Calu3 (cell line): ENCODE measurements around the gene FOXO1. TPM values are rescaled to one million over a fixed set of nuclear protein-coding genes. Genes with fewer than 3 reads are reported as not detected.

Experiments used
- BruUV-seq: library from RNA; stranded (reverse); fragments of 400-500 nt; replicated peaks from 2 replicates; lab custom pipeline; 2021; lab: Mats Ljungman, UMichigan
- CTCF ChIA-PET: fragments of 300-600 bp; sonication (Branson Sonifier 250); formaldehyde crosslinking; loops from one replicate; lab custom pipeline; 2022; ENCODE audit warnings: antibody characterized with exemption; lab: Charles Lee
- DNase-seq: peaks from one replicate; pipeline ENCODE4 v3.0.0; 2022
- H3K27ac Mint-ChIP-seq: one replicate; pipeline ENCODE4 v1.8.0; 2022; ENCODE audit warnings: mixed read lengths; ENCODE audit not compliant: unreplicated experiment
- H3K27me3 Mint-ChIP-seq: one replicate; pipeline ENCODE4 v1.8.0; 2022; ENCODE audit warnings: mixed read lengths; ENCODE audit not compliant: unreplicated experiment
- H3K36me3 Mint-ChIP-seq: one replicate; pipeline ENCODE4 v1.8.0; 2022; ENCODE audit warnings: mild to moderate bottlenecking, moderate library complexity, mixed read lengths; ENCODE audit not compliant: insufficient read depth, unreplicated experiment
- H3K4me1 Mint-ChIP-seq: one replicate; pipeline ENCODE4 v1.8.0; 2022; ENCODE audit warnings: mild to moderate bottlenecking, low read depth, mixed read lengths; ENCODE audit not compliant: unreplicated experiment
- H3K4me3 Mint-ChIP-seq: one replicate; pipeline ENCODE4 v1.8.0; 2022; ENCODE audit warnings: mild to moderate bottlenecking, low read depth, moderate library complexity, mixed read lengths; ENCODE audit not compliant: unreplicated experiment
- H3K9me3 Mint-ChIP-seq: one replicate; pipeline ENCODE4 v1.8.0; 2022; ENCODE audit warnings: low read depth, mixed read lengths; ENCODE audit not compliant: unreplicated experiment
- intact Hi-C: fragments of 100-400 bp; cut with micrococcal nuclease; formaldehyde crosslinking; loops from one replicate; pipeline ENCODE4 v1.10.0; 2022; ENCODE audit not compliant: unreplicated experiment
- total RNA-seq: library from RNA; stranded (reverse); gene quantifications from 2 replicates; pipeline ENCODE4 v1.2.3, GENCODE V29; 2022
- TF ChIP-seq, protein P1 (sequence below): fragments of 200-600 bp; IDR thresholded peaks from one replicate; pipeline ENCODE4 v1.8.0; 2022; ENCODE audit warnings: antibody characterized with exemption; ENCODE audit not compliant: unreplicated experiment

Gene FOXO1
- total RNA-seq, 1 experiment from 2014 or later: 11.3 TPM

- TF ChIP-seq, protein P1, sequence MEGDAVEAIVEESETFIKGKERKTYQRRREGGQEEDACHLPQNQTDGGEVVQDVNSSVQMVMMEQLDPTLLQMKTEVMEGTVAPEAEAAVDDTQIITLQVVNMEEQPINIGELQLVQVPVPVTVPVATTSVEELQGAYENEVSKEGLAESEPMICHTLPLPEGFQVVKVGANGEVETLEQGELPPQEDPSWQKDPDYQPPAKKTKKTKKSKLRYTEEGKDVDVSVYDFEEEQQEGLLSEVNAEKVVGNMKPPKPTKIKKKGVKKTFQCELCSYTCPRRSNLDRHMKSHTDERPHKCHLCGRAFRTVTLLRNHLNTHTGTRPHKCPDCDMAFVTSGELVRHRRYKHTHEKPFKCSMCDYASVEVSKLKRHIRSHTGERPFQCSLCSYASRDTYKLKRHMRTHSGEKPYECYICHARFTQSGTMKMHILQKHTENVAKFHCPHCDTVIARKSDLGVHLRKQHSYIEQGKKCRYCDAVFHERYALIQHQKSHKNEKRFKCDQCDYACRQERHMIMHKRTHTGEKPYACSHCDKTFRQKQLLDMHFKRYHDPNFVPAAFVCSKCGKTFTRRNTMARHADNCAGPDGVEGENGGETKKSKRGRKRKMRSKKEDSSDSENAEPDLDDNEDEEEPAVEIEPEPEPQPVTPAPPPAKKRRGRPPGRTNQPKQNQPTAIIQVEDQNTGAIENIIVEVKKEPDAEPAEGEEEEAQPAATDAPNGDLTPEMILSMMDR: no peak
- no peak overlapping the region for H3K27ac Mint-ChIP-seq
- intact Hi-C loops: no loop called here
- H3K4me3 Mint-ChIP-seq: no peak overlapping the region
- peaks cover 5% of the 10 kb centered on the region for H3K36me3 Mint-ChIP-seq
- no peaks in the 10 kb centered on the region for H3K9me3 Mint-ChIP-seq
- CTCF ChIA-PET: no interaction called here
- H3K4me1 Mint-ChIP-seq: peaks cover 9% of the 10 kb centered on the region
- no TSS peak for BruUV-seq
- DNase-seq: no peak
- no peaks in the 10 kb centered on the region for H3K27me3 Mint-ChIP-seq
Measured at GRCh38 chr13:40640845-40641458, 25.5 kb downstream of the FOXO1 start.

GRCh38 chr13:40640202-40640601, 26.2 kb downstream of the FOXO1 start:
- Mint-ChIP-seq H3K27ac (no peak overlapping the region), H3K9me3 (no peaks in the 10 kb centered on the region), H3K4me3 (no peak overlapping the region), H3K4me1 (peaks cover 3% of the 10 kb centered on the region), H3K27me3 (no peaks in the 10 kb centered on the region), H3K36me3 (peaks cover under 1% of the 10 kb centered on the region)
- CTCF ChIA-PET: no interaction called here
- BruUV-seq: no TSS peak
- TF ChIP-seq, protein P1: no peak
- DNase-seq: no peak
- intact Hi-C loops: no loop called here

GRCh38 chr13:40639221-40639681, 27.2 kb downstream of the FOXO1 start:
- H3K4me3 Mint-ChIP-seq: no peak overlapping the region
- H3K9me3 Mint-ChIP-seq: no peaks in the 10 kb centered on the region
- H3K36me3 Mint-ChIP-seq: no peaks in the 10 kb centered on the region
- H3K27ac Mint-ChIP-seq: no peak overlapping the region
- CTCF ChIA-PET: interaction anchor here (0.7 kb wide), 1 partner anchor 43 kb away, joined by 3 read pairs; no protein-coding TSS in a partner anchor
- no TSS peak for BruUV-seq
- H3K27me3 Mint-ChIP-seq: no peaks in the 10 kb centered on the region
- no peaks in the 10 kb centered on the region for H3K4me1 Mint-ChIP-seq
- no peak for DNase-seq
- TF ChIP-seq, protein P1: no peak
- intact Hi-C loops: no loop called here

- Mint-ChIP-seq H3K4me3 (no peak overlapping the region), H3K27ac (no peak overlapping the region), H3K36me3 (no peaks in the 10 kb centered on the region), H3K27me3 (no peaks in the 10 kb centered on the region), H3K9me3 (no peaks in the 10 kb centered on the region), H3K4me1 (no peaks in the 10 kb centered on the region)
- intact Hi-C loops: no loop called here
- CTCF ChIA-PET: no interaction called here
- BruUV-seq: no TSS peak
- TF ChIP-seq, protein P1: no peak
- DNase-seq: no peak
Measured at GRCh38 chr13:40637643-40638042, 28.8 kb downstream of the FOXO1 start.
